ENCODE data around the gene QPRT.
"Not testable (repeated sequence)": the region's sequence is repeated elsewhere in the genome, so short reads cannot be mapped to it uniquely, and the experiment has no call there.

The QPRT gene

GRCh38 chr16:29662729-29663015, 16.3 kb upstream of the QPRT start:
- DNase-seq: no peak

- no peak for DNase-seq
Measured at GRCh38 chr16:29663016-29663806, 15.8 kb upstream of the QPRT start, which contains the start of gene SPN. SPN (plus strand) TSS chr16:29663247; CDS start chr16:29663729, 482 bp downstream.

GRCh38 chr16:29663807-29664090, 15.2 kb upstream of the QPRT start:
- no peak for DNase-seq

- DNase-seq: peak in 2 of 51 donors; percentile 8 to 13
Measured at GRCh38 chr16:29664091-29664921, 14.7 kb upstream of the QPRT start.

- DNase-seq: no peak
Measured at GRCh38 chr16:29665294-29666077, 13.5 kb upstream of the QPRT start.

GRCh38 chr16:29667322-29667610, 11.7 kb upstream of the QPRT start:
- not testable (repeated sequence) for DNase-seq

GRCh38 chr16:29667755-29668154, 11.2 kb upstream of the QPRT start:
- no peak for DNase-seq

- DNase-seq: no peak
Measured at GRCh38 chr16:29668267-29668666, 10.7 kb upstream of the QPRT start.

GRCh38 chr16:29673501-29673900, 5.5 kb upstream of the QPRT start:
- DNase-seq: no peak

- peak in 47 of 51 donors; percentile 15 to 86 (median 64) for DNase-seq
Measured at GRCh38 chr16:29674188-29674587, 4.8 kb upstream of the QPRT start.

GRCh38 chr16:29675811-29676643, 3.0 kb upstream of the QPRT start:
- DNase-seq: peak in 2 of 51 donors; percentile 10 to 11

GRCh38 chr16:29676989-29677785, 1.8 kb upstream of the QPRT start:
- no peak for DNase-seq

GRCh38 chr16:29680180-29680598, 1.2 kb downstream of the QPRT start:
- DNase-seq: no peak

- DNase-seq: peak in 2 of 51 donors; percentile 14 to 33
Measured at GRCh38 chr16:29683543-29684090, 4.6 kb downstream of the QPRT start.

GRCh38 chr16:29684679-29685078, 5.7 kb downstream of the QPRT start:
- DNase-seq: no peak

- DNase-seq: peak in 1 of 51 donors; percentile 29
Measured at GRCh38 chr16:29686740-29687332, 7.9 kb downstream of the QPRT start.

GRCh38 chr16:29687755-29688154, 8.8 kb downstream of the QPRT start:
- DNase-seq: no peak

GRCh38 chr16:29688172-29688571, 9.2 kb downstream of the QPRT start:
- DNase-seq: no peak

GRCh38 chr16:29689490-29690351, 10.7 kb downstream of the QPRT start:
- DNase-seq: not testable (repeated sequence)

Measured in hypothalamus (tissue), 51 donors.